H1 (cell line): ENCODE data around the gene SLC38A10.

Source experiments
- ATF2 ChIP-seq: IDR thresholded peaks from 2 replicates; pipeline ENCODE4 v1.6.1; 2012; ENCODE audit warnings: low read length, inconsistent platforms
- ATF3 ChIP-seq: IDR thresholded peaks from 2 replicates; pipeline ENCODE4 v1.6.1; 2011; ENCODE audit warnings: low read depth, mild to moderate bottlenecking, low read length; ENCODE audit not compliant: insufficient read depth
- CHD2 ChIP-seq: IDR thresholded peaks from 2 replicates; pipeline ENCODE4 v1.6.1; 2012; ENCODE audit warnings: low read length, improper control_type of control experiment
- CHD7 ChIP-seq: fragments of 300-600 bp; sonication (generic); IDR thresholded peaks from 2 replicates; pipeline ENCODE4 v1.7.1; 2012; ENCODE audit warnings: low read length, moderate library complexity, mild to moderate bottlenecking, inconsistent platforms; ENCODE audit not compliant: insufficient replicate concordance
- CTCF ChIP-seq, 3 experiments: IDR thresholded peaks; 1 replicate in 2 of 3; 2 replicates in 1 of 3; pipeline versions ENCODE4 v1.5.1 to v1.6.1; 2011; ENCODE audit warnings: low read length in 3 of 3, mild to moderate bottlenecking in 3 of 3, inconsistent platforms in 2 of 3, low read depth in 1 of 3, moderate library complexity in 1 of 3; ENCODE audit not compliant: insufficient read depth in 1 of 3; ENCODE audit errors: control extremely low read depth in 1 of 3
- EP300 ChIP-seq, 2 experiments: IDR thresholded peaks; 1 replicate in 1 of 2; 2 replicates in 1 of 2; pipeline ENCODE4 v1.6.1; 2011 to 2012; ENCODE audit warnings: low read depth in 2 of 2, low read length in 2 of 2, mild to moderate bottlenecking in 2 of 2, borderline replicate concordance in 1 of 2, inconsistent platforms in 1 of 2, moderate library complexity in 1 of 2
- GABPA ChIP-seq: IDR thresholded peaks from 2 replicates; pipeline ENCODE4 v1.6.1; 2011; ENCODE audit warnings: mild to moderate bottlenecking, low read length, moderate library complexity, borderline replicate concordance; ENCODE audit not compliant: insufficient read depth
- KDM1A ChIP-seq: fragments of 200-600, 300-600 bp; sonication (generic); IDR thresholded peaks from 2 replicates; pipeline ENCODE4 v1.7.1; 2016; ENCODE audit warnings: mild to moderate bottlenecking, low read length, borderline replicate concordance
- POLR2A ChIP-seq, 2 experiments: IDR thresholded peaks; 1 replicate in 1 of 2; 2 replicates in 1 of 2; pipeline ENCODE4 v1.6.1; 2011; ENCODE audit warnings: low read depth in 2 of 2, low read length in 2 of 2, mild to moderate bottlenecking in 2 of 2; ENCODE audit errors: control extremely low read depth in 1 of 2
- POLR2AphosphoS5 ChIP-seq: IDR thresholded peaks from 2 replicates; pipeline ENCODE4 v1.6.1; 2011; ENCODE audit warnings: low read depth, low read length
- SAP30 ChIP-seq: fragments of 300-600 bp; sonication (generic); IDR thresholded peaks from 2 replicates; pipeline ENCODE4 v1.7.1; 2012; ENCODE audit warnings: low read length, moderate library complexity, mild to moderate bottlenecking, inconsistent platforms; ENCODE audit not compliant: insufficient read depth, insufficient replicate concordance

- TF ChIP-seq EP300 (IDR thresholded peaks at IDR 0.05; ENCODE audit: borderline replicate concordance in 1 of 2, low read depth in 2 of 2, low read length in 2 of 2) (no peak), CTCF (IDR thresholded peaks at IDR 0.05; ENCODE audit: control extremely low read depth in 1 of 3, insufficient read depth in 1 of 3, low read depth in 1 of 3, low read length in 3 of 3) (no peak), KDM1A (no peak), POLR2A (IDR thresholded peaks at IDR 0.05; ENCODE audit: control extremely low read depth in 1 of 2, low read depth in 2 of 2, low read length in 2 of 2) (no peak), CHD7 (no peak), ATF2 (no peak), ATF3 (no peak), POLR2AphosphoS5 (no peak), CHD2 (no peak), GABPA (no peak), SAP30 (no peak)
Measured at GRCh38 chr17:81260171-81260570, 34.9 kb downstream of the SLC38A10 start.
